Ureter (tissue), 1 donor: ENCODE measurements around the gene VWDE. TPM values are rescaled to one million over a fixed set of nuclear protein-coding genes. Genes with fewer than 3 reads are reported as not detected.

Source experiments
- DNase-seq: peaks from one replicate; pipeline ENCODE4 v3.0.0-alpha.2; 2020; ENCODE audit warnings: low spot score
- total RNA-seq: library from RNA; stranded (reverse); gene quantifications from one replicate; pipeline ENCODE4 v1.2.4, GENCODE V29; 2023
- donor health status: DM: yes; HTN: yes; CAD: no.

Gene VWDE
- total RNA-seq, 1 donor from 2014 or later = 2.6 TPM

DNA sequence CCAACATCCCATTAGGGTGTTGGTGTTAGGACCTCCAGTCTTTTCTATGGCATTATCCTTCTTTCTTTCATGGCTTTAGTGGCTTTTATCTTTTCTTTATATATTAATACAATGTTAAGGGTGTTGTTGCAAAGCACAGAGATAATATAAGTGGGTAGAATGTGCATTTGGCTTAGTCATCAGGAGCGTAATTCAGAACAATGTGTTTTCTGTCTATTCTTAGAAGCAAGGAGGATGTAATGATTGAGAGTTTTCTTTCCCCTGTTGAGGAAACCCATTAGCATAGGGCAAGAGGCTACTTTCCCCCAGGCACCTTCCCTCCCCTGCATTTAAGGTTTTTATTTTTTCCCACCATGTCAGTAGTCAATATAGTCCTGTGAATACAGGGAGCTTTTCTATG, 112.9 kb downstream of the VWDE start:
- no peak for DNase-seq

DNA sequence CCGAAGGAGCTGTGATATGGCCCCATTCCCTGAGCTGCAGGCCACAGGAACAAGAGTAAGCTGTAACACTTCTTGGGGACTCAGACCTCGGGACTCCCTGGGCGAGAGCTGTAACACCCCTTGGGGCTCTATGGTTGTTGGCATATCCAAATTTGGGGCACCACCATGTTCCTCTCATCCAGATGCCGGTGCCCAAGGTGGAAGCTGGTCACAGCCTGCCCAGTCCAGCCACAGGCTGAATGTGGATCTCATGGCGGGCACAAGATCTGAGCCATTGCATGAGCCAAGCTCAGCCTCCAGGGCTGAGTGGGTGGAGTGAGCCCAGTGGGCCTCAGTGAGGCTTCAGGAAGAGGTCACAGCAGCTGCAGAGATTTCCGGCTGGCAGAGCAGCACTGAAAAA, 113.7 kb downstream of the VWDE start:
- no peak for DNase-seq

DNA sequence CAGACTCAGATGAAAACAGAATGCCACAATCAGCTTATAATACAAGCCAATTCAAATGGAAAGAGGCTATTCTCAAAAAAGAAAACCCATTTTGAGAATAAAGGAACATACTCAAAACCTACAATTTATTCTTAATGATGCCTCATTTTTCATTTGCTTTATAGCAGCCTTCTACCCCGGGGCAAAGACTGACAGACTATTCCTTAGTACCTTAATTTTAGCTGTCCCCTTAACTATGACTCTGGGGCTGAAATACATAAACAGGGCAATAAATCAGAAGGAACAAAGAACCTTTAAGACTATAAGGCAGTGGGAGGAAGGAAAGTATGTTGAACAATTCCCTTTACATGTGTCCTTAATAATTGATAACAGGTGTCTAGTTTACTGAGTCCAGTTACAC, 115.8 kb downstream of the VWDE start:
- no peak for DNase-seq

DNA sequence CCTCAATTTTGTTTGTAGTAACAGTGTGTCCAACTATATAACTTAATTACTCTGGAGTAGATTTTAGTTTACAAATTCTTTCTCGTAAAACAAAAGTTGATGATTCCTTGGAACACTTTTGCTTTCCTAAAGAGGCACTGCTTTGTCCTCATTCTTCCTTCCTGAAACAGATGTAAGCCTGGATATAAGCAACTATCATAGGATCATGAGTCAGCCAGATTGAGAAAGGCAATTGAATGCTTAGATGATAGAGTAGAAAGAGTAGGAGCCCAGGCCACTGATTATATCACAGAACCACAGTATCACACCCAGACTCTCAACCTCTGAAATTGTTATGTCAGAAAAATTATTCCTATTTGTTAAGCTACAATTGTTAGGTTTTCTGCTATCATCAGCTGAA, 122.6 kb downstream of the VWDE start:
- no peak for DNase-seq

Other genes starting within 250 kb of the VWDE start
- 56.6 TPM for gene TMEM106B, start 192.6 kb downstream of the VWDE start, total RNA-seq
- 20.2 TPM for gene SCIN, start 166.9 kb upstream of the VWDE start, total RNA-seq